HG02763 (cell line): ENCODE results near the gene ZNF839.

Source experiments
- ATAC-seq: cut with Tn5 transposase; IDR thresholded peaks from one replicate; pipeline ENCODE4 v1.9.1; 2021; ENCODE audit warnings: mild to moderate bottlenecking, moderate library complexity; ENCODE audit not compliant: unreplicated experiment

ZNF839 gene

DNA sequence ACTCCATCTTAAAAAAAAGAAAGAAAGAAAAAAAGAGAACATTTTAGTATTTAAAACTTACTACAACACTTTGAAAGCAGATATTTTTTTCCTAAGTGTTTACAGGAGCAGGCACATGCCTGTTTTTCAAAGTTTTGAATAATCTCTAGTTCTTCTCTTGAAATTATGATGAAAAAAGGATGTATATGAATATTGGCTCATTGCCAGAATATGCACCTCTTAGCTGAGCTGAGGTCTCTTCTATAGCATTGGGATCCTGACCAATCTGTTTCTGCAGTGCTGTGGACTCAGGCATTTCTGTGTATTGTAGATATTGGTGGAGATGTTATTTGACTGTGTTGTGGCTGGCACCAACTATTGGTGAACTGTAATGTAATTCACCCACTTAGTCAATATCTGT lies 58.1 kb downstream of the ZNF839 start:
- no peak for ATAC-seq

GRCh38 chr14:102378830-102379229 lies 59.3 kb downstream of the ZNF839 start:
- ATAC-seq: no peak

GRCh38 chr14:102387086-102387485 lies 67.5 kb downstream of the ZNF839 start:
- ATAC-seq: no peak

DNA sequence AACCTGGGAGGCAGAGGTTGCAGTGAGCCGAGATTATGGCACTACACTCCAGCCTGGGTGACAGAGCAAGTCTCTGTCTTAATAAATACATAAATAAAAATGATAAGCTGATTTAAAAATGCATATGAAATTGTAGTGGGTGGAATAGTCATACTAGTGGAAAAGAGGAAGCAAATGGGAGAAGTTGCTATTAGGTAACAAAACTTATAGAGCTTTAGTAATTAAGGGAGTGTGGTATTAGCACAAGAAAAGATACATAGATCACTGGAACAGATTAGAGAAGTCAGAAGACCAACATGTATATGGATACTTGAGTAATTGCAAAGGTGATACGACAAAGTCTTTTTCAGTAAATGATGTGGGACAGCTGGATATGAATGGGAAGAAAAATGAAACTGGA lies 69.7 kb downstream of the ZNF839 start:
- ATAC-seq: no peak

GRCh38 chr14:102390064-102390855 lies 70.7 kb downstream of the ZNF839 start:
- ATAC-seq: no peak
